CD4-positive, alpha-beta memory T cell (primary cell): ENCODE measurements around the gene UTRN. TPM values are rescaled to one million over a fixed set of nuclear protein-coding genes. Genes with fewer than 3 reads are reported as not detected.

Experiments used
- CTCF ChIA-PET: fragments of 350-600 bp; sonication (Branson Sonifier 250); formaldehyde crosslinking; loops from one replicate; lab custom pipeline; 2021; ENCODE audit warnings: inconsistent platforms; ENCODE audit not compliant: partially characterized antibody; lab: Charles Lee
- POLR2A ChIA-PET: fragments of 350-600 bp; sonication (Branson Sonifier 250); formaldehyde crosslinking; loops from one replicate; lab custom pipeline; 2021; ENCODE audit not compliant: partially characterized antibody; lab: Charles Lee
- DNase-seq, 5 donors: peaks; one replicate each; pipeline versions ENCODE4 v3.0.0 to v3.0.0-alpha.2; 2020 to 2022; ENCODE audit warnings: mixed read lengths in 1 of 5
- H3K27ac ChIP-seq: one replicate; pipeline ENCODE4 v1.7.0; 2013; ENCODE audit warnings: low read depth, low read length
- H3K27me3 ChIP-seq: 2 replicates; pipeline ENCODE4 v1.7.0; 2013; ENCODE audit warnings: mild to moderate bottlenecking, low read length, moderate library complexity; ENCODE audit not compliant: insufficient read depth
- H3K36me3 ChIP-seq: 2 replicates; pipeline ENCODE4 v1.7.0; 2013; ENCODE audit warnings: mild to moderate bottlenecking, low read length, moderate library complexity; ENCODE audit not compliant: insufficient read depth
- H3K4me1 ChIP-seq: 2 replicates; pipeline ENCODE4 v1.7.0; 2013; ENCODE audit warnings: mild to moderate bottlenecking, low read length, moderate library complexity; ENCODE audit not compliant: insufficient read depth
- H3K4me3 ChIP-seq, 2 donors: one replicate each; pipeline ENCODE4 v1.7.0; 2013; ENCODE audit warnings: low read length in 2 of 2, mild to moderate bottlenecking in 1 of 2
- H3K9me3 ChIP-seq, 2 donors: one replicate each; pipeline ENCODE4 v1.7.0; 2013; ENCODE audit warnings: low read length in 2 of 2, control low read depth in 1 of 2; ENCODE audit not compliant: control insufficient read depth in 1 of 2
- H3K27ac Mint-ChIP-seq, 7 donors: one replicate each; pipeline ENCODE4 v1.8.0; 2020 to 2021; ENCODE audit warnings: mixed read lengths in 7 of 7, mild to moderate bottlenecking in 6 of 7, inconsistent platforms in 3 of 7, moderate library complexity in 3 of 7
- H3K27me3 Mint-ChIP-seq, 2 donors: one replicate each; pipeline ENCODE4 v1.8.0; 2020 to 2021; ENCODE audit warnings: mixed read lengths in 2 of 2
- H3K36me3 Mint-ChIP-seq, 2 donors: one replicate each; pipeline ENCODE4 v1.8.0; 2020 to 2021; ENCODE audit warnings: mixed read lengths in 2 of 2, inconsistent platforms in 1 of 2, mild to moderate bottlenecking in 1 of 2
- H3K4me1 Mint-ChIP-seq, 4 donors: one replicate each; pipeline ENCODE4 v1.8.0; 2020 to 2021; ENCODE audit warnings: mixed read lengths in 4 of 4, mild to moderate bottlenecking in 1 of 4
- H3K4me3 Mint-ChIP-seq, 8 donors: one replicate each; pipeline ENCODE4 v1.8.0; 2020 to 2021; ENCODE audit warnings: mixed read lengths in 8 of 8, mild to moderate bottlenecking in 7 of 8, moderate library complexity in 6 of 8, inconsistent platforms in 3 of 8
- H3K9me3 Mint-ChIP-seq, 8 donors: one replicate each; pipeline ENCODE4 v1.8.0; 2020 to 2021; ENCODE audit warnings: mixed read lengths in 8 of 8, mild to moderate bottlenecking in 5 of 8, inconsistent platforms in 3 of 8, moderate library complexity in 1 of 8
- intact Hi-C: fragments of 100-400 bp; cut with micrococcal nuclease; formaldehyde crosslinking; loops from one replicate; pipeline ENCODE4 v1.15.1; 2023
- polyA plus RNA-seq, 2 donors: library from polyadenylated mRNA; unstranded; fragments of 300-500 nt; fragmentation: Illumina TruSeq; gene quantifications; one replicate each; pipeline ENCODE4 v1.2.3, GENCODE V29; 2021
- total RNA-seq, 2 experiments: library from RNA; stranded (reverse); gene quantifications; one replicate each; pipeline ENCODE4 v1.2.3, GENCODE V29; 2021

Gene UTRN
- total and polyA plus RNA-seq, 4 experiments from 2014 or later: 18.8 to 227 (median 159) TPM

- Mint-ChIP-seq H3K36me3 (no peaks in the 10 kb centered on the region), H3K27ac (no peak overlapping the region), H3K4me3 (no peak overlapping the region), H3K9me3 (no peaks in the 10 kb centered on the region), H3K4me1 (peaks cover under 1 to 19% (median 8%) of the 10 kb centered on the region in 4 donors), H3K27me3 (no peaks in the 10 kb centered on the region)
- POLR2A ChIA-PET: no interaction called here
- Histone ChIP-seq H3K36me3 (no peaks in the 10 kb centered on the region), H3K9me3 (no peaks in the 10 kb centered on the region), H3K4me1 (no peaks in the 10 kb centered on the region), H3K27me3 (no peaks in the 10 kb centered on the region), H3K27ac (no peak overlapping the region), H3K4me3 (no peak overlapping the region)
- CTCF ChIA-PET: interaction anchor here (1.5 to 1.8 kb wide), 2 partner anchors 13 to 52 kb away, joined by 4 to 5 read pairs; no protein-coding TSS in a partner anchor
- no peak for DNase-seq
- intact Hi-C loops: no loop called here
Observed at GRCh38 chr6:144292372-144292771, 7.2 kb downstream of the UTRN start.

- no peak overlapping the region for H3K27ac ChIP-seq
- H3K4me1 Mint-ChIP-seq: peaks cover 0 to 16% (median 8%) of the 10 kb centered on the region in 4 donors
- H3K4me3 ChIP-seq: no peak overlapping the region
- no peak overlapping the region for H3K4me3 Mint-ChIP-seq
- CTCF ChIA-PET: no interaction called here
- intact Hi-C loops: no loop called here
- H3K27me3 ChIP-seq: no peaks in the 10 kb centered on the region
- DNase-seq: no peak
- no peaks in the 10 kb centered on the region for H3K27me3 Mint-ChIP-seq
- no peak overlapping the region for H3K27ac Mint-ChIP-seq
- H3K36me3 ChIP-seq: no peaks in the 10 kb centered on the region
- H3K9me3 Mint-ChIP-seq: no peaks in the 10 kb centered on the region
- POLR2A ChIA-PET: no interaction called here
- no peaks in the 10 kb centered on the region for H3K4me1 ChIP-seq
- H3K36me3 Mint-ChIP-seq: no peaks in the 10 kb centered on the region
- H3K9me3 ChIP-seq: no peaks in the 10 kb centered on the region
Observed at GRCh38 chr6:144294016-144294415, 8.9 kb downstream of the UTRN start.

- ChIA-PET POLR2A (no interaction called here), CTCF (no interaction called here)
- H3K27ac Mint-ChIP-seq: no peak overlapping the region
- Histone ChIP-seq H3K9me3 (no peaks in the 10 kb centered on the region), H3K36me3 (no peaks in the 10 kb centered on the region), H3K27me3 (no peaks in the 10 kb centered on the region), H3K27ac (no peak overlapping the region), H3K4me1 (no peaks in the 10 kb centered on the region), H3K4me3 (no peak overlapping the region)
- no peaks in the 10 kb centered on the region for H3K9me3 Mint-ChIP-seq
- DNase-seq: no peak
- no peak overlapping the region for H3K4me3 Mint-ChIP-seq
- no peaks in the 10 kb centered on the region for H3K36me3 Mint-ChIP-seq
- no peaks in the 10 kb centered on the region for H3K27me3 Mint-ChIP-seq
- intact Hi-C loops: no loop called here
- peaks cover 0 to 15% (median 7%) of the 10 kb centered on the region in 4 donors for H3K4me1 Mint-ChIP-seq
Observed at GRCh38 chr6:144295211-144295610, 10.1 kb downstream of the UTRN start.

GRCh38 chr6:144295981-144296767 is 11.0 kb downstream of the UTRN start:
- ChIA-PET POLR2A (no interaction called here), CTCF (no interaction called here)
- DNase-seq: no peak
- H3K36me3 Mint-ChIP-seq: no peaks in the 10 kb centered on the region
- no peaks in the 10 kb centered on the region for H3K9me3 Mint-ChIP-seq
- no peak overlapping the region for H3K4me3 Mint-ChIP-seq
- intact Hi-C loops: no loop called here
- no peak overlapping the region for H3K4me3 ChIP-seq
- no peaks in the 10 kb centered on the region for H3K27me3 Mint-ChIP-seq
- H3K27me3 ChIP-seq: no peaks in the 10 kb centered on the region
- peaks cover 0 to 9% (median 4%) of the 10 kb centered on the region in 4 donors for H3K4me1 Mint-ChIP-seq
- no peak overlapping the region for H3K27ac ChIP-seq
- no peaks in the 10 kb centered on the region for H3K9me3 ChIP-seq
- H3K27ac Mint-ChIP-seq: peak overlapping the region in 1 of 7 donors; percentile 16
- H3K36me3 ChIP-seq: no peaks in the 10 kb centered on the region
- H3K4me1 ChIP-seq: no peaks in the 10 kb centered on the region

GRCh38 chr6:144296973-144297372 is 11.8 kb downstream of the UTRN start:
- peaks cover 0 to 9% (median 3%) of the 10 kb centered on the region in 4 donors for H3K4me1 Mint-ChIP-seq
- H3K9me3 Mint-ChIP-seq: no peaks in the 10 kb centered on the region
- intact Hi-C loops: no loop called here
- DNase-seq: no peak
- H3K4me3 Mint-ChIP-seq: peak overlapping the region in 1 of 8 donors; percentile 11
- no peak overlapping the region for H3K27ac ChIP-seq
- no peaks in the 10 kb centered on the region for H3K27me3 ChIP-seq
- CTCF ChIA-PET: no interaction called here
- peak overlapping the region in 1 of 7 donors; percentile 16 for H3K27ac Mint-ChIP-seq
- H3K36me3 Mint-ChIP-seq: no peaks in the 10 kb centered on the region
- no peaks in the 10 kb centered on the region for H3K36me3 ChIP-seq
- no peak overlapping the region for H3K4me3 ChIP-seq
- H3K9me3 ChIP-seq: no peaks in the 10 kb centered on the region
- no peaks in the 10 kb centered on the region for H3K27me3 Mint-ChIP-seq
- POLR2A ChIA-PET: interaction anchor here (0.5 kb wide), 1 partner anchor 46 kb away, joined by 3 read pairs; no protein-coding TSS in a partner anchor
- H3K4me1 ChIP-seq: no peaks in the 10 kb centered on the region

GRCh38 chr6:144297511-144298100 is 12.5 kb downstream of the UTRN start:
- Mint-ChIP-seq H3K9me3 (no peaks in the 10 kb centered on the region), H3K4me3 (no peak overlapping the region), H3K27me3 (no peaks in the 10 kb centered on the region), H3K27ac (peak overlapping the region in 1 of 7 donors; percentile 13), H3K4me1 (peaks cover 3 to 9% (median 5%) of the 10 kb centered on the region in 4 donors), H3K36me3 (no peaks in the 10 kb centered on the region)
- DNase-seq: no peak
- Histone ChIP-seq H3K9me3 (no peaks in the 10 kb centered on the region), H3K4me3 (no peak overlapping the region), H3K27ac (no peak overlapping the region), H3K4me1 (no peaks in the 10 kb centered on the region), H3K27me3 (no peaks in the 10 kb centered on the region), H3K36me3 (no peaks in the 10 kb centered on the region)
- intact Hi-C loops: no loop called here
- CTCF ChIA-PET: no interaction called here
- POLR2A ChIA-PET: interaction anchor here (0.5 kb wide), 1 partner anchor 46 kb away, joined by 3 read pairs; no protein-coding TSS in a partner anchor

- Mint-ChIP-seq H3K9me3 (no peaks in the 10 kb centered on the region), H3K4me1 (peaks cover 8 to 9% (median 9%) of the 10 kb centered on the region in 4 donors), H3K27ac (peak overlapping the region in 1 of 7 donors; percentile 40), H3K36me3 (no peaks in the 10 kb centered on the region), H3K27me3 (no peaks in the 10 kb centered on the region), H3K4me3 (no peak overlapping the region)
- POLR2A ChIA-PET: interaction anchor here (0.8 kb wide), 1 partner anchor 8 kb away, joined by 4 read pairs; no protein-coding TSS in a partner anchor
- Histone ChIP-seq H3K4me1 (no peaks in the 10 kb centered on the region), H3K36me3 (no peaks in the 10 kb centered on the region), H3K27ac (no peak overlapping the region), H3K27me3 (no peaks in the 10 kb centered on the region), H3K4me3 (no peak overlapping the region), H3K9me3 (no peaks in the 10 kb centered on the region)
- CTCF ChIA-PET: interaction anchor here (1.5 kb wide), 1 partner anchor 12 kb away, joined by 4 read pairs; no protein-coding TSS in a partner anchor
- intact Hi-C loops: no loop called here
- no peak for DNase-seq
Observed at GRCh38 chr6:144298194-144298593, 13.1 kb downstream of the UTRN start.
